NCI-H1694 (cell line): ENCODE measurements around the gene MARS1.

ENCODE experiments used
- DNase-seq: peaks from one replicate; lab custom pipeline; 2025; lab: John Stamatoyannopoulos, UW

The MARS1 gene

GRCh38 chr12:57530396-57531142, 42.7 kb downstream of the MARS1 start:
- no peak for DNase-seq

GRCh38 chr12:57531836-57532235, 44.0 kb downstream of the MARS1 start:
- DNase-seq = no peak

- DNase-seq = no peak
These were observed 45.2 kb downstream of the MARS1 start for GRCh38 chr12:57533108-57533507.

GRCh38 chr12:57534250-57534649, 46.4 kb downstream of the MARS1 start:
- DNase-seq = no peak

- DNase-seq = no peak
These were observed 47.2 kb downstream of the MARS1 start for GRCh38 chr12:57534991-57535543.

- no peak for DNase-seq
These were observed 48.1 kb downstream of the MARS1 start for GRCh38 chr12:57535764-57536596.

- no peak for DNase-seq
These were observed 48.7 kb downstream of the MARS1 start for GRCh38 chr12:57536597-57536942.

- no peak for DNase-seq
These were observed 51.4 kb downstream of the MARS1 start for GRCh38 chr12:57539134-57539768.

- DNase-seq = no peak
These were observed 53.1 kb downstream of the MARS1 start for GRCh38 chr12:57541001-57541400.

GRCh38 chr12:57541717-57542116, 53.8 kb downstream of the MARS1 start:
- no peak for DNase-seq

- DNase-seq = no peak
These were observed 55.7 kb downstream of the MARS1 start for GRCh38 chr12:57543581-57543980.

GRCh38 chr12:57545809-57546437, 58.1 kb downstream of the MARS1 start:
- no peak for DNase-seq

- DNase-seq = peak; percentile 95
These were observed 58.8 kb downstream of the MARS1 start, which contains the start of gene DCTN2 for GRCh38 chr12:57546438-57547287. Gene DCTN2 (minus strand): TSS chr12:57547192. CDS start chr12:57547063, 129 bp downstream.

- no peak for DNase-seq
These were observed 59.6 kb downstream of the MARS1 start for GRCh38 chr12:57547288-57548012.

GRCh38 chr12:57548013-57548315, 60.1 kb downstream of the MARS1 start:
- no peak for DNase-seq

- no peak for DNase-seq
These were observed 60.6 kb downstream of the MARS1 start for GRCh38 chr12:57548488-57548887.

GRCh38 chr12:57549203-57549908, 61.5 kb downstream of the MARS1 start:
- no peak for DNase-seq

GRCh38 chr12:57549909-57550640, 62.2 kb downstream of the MARS1 start, which contains the start of gene KIF5A:
Gene KIF5A (plus strand): TSS chr12:57550044. CDS start chr12:57550272, 228 bp downstream.
- DNase-seq = peak; percentile 18
